GM21786 (cell line): Measurements from ENCODE around the gene EMSY.

ENCODE experiments used
- ATAC-seq: cut with Tn5 transposase; IDR thresholded peaks from one replicate; pipeline ENCODE4 v1.9.1; 2021; ENCODE audit not compliant: unreplicated experiment

The EMSY gene

DNA sequence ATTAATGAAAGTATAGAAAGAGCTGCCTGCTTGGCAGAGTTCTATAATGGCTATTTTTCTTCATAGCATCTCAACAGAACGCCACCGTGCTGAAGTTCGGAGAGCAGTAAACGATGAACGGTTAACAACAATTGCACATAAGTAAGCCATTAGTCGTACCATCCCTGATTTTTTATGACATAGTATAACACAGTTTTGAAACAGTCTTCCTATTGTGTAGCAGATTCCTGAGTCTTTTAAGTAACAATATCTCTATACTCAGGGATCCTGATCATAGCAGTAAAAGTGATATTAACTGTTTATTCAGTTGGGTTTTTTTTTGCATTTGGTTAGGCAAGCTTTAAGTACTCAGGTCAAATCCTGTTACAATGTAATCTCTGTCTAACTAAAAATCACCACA, 8.4 kb downstream of the EMSY start:
- ATAC-seq, result no peak

DNA sequence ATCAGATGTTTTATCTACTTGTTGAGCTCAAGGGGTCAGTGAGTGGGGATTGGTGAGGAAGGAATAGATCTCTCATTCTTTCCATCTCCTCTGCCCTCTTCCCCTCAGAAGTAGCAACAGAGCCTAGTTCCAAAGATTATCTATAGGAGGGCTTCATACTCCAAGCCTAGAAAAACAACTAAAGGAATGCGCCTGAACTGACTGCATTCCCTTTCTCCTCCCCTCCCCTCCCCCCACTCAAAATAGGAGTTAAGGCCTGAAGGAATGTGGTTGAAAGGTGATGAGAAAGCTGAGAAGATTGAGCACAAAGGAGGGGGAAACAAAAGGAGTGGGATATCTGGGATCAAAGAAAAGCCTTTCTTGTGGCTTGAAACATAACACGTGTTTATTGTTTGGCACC, 10.5 kb downstream of the EMSY start:
- ATAC-seq, result no peak

DNA sequence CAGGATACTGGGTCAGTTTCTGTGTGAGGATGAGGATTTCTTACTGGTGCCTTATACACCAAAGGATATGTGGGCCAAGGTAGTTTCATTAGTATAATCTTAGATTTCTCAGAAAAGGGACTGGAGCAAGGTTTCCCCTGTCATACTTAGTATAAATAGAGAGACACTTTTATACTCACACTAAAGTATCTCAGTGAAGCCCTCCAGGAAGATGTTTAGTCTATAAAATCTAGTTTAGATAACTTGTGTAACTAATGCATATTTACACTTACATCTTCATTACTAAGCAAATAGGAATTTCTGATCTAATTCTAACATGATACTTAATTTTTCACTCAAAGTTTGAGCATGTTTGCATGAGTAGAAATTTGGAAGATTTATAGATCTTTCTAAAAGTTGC, 11.1 kb downstream of the EMSY start:
- ATAC-seq, result no peak

DNA sequence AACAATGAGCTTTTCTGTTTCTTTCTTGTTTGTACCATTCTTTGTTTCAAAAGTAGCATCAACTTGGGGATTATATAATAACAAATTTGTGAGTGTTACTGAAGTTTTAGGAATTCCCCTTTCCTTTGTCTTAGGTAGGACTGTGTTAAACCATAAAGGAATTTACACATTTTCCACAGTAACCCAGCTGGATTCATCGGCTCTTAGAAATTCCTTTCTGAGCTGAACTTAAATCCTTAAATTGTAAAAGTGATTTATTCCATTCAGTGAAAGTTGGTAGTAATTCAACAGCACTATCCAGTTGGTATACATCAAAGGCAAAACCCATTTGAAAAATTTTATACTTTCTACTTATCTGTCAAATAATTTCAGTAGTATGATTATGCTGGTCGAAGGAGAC, 11.8 kb downstream of the EMSY start:
- ATAC-seq, result no peak

DNA sequence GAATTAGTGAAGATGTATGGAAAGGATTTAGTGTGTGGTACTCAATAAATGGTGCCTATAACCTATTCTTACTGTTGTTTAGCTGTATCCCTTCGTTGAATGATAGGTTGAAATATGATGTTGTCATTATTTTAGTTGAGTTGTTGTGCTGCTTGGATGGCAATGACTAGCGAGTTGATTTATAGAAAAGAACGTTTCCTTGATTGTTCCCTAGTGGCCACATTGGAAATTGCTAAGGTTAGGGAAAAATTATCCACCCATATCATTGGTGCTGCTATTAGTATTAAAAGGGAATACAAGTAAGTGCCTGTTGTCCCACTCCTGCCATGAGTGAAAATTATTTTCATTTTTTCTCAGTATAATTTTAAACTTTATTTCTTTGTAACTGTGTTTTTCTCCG, 14.5 kb downstream of the EMSY start:
- no peak for ATAC-seq

DNA sequence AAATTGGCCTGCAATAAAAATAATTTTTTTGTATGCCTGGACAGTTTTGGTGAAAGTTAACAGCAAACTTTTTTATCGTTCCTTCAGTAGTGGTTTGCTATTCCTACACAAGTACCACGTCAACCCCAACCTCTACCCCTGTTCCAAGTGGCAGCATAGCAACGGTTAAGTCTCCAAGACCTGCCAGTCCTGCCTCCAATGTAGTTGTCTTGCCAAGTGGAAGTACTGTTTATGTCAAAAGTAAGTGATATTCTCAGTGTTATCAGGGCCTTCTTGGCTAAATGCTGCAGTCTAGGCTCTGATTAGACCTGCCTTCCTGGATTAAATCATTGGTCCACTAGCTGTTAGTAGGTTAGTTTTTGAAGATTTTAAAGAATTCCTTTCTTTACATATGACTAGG, 15.0 kb downstream of the EMSY start:
- ATAC-seq, result no peak

DNA sequence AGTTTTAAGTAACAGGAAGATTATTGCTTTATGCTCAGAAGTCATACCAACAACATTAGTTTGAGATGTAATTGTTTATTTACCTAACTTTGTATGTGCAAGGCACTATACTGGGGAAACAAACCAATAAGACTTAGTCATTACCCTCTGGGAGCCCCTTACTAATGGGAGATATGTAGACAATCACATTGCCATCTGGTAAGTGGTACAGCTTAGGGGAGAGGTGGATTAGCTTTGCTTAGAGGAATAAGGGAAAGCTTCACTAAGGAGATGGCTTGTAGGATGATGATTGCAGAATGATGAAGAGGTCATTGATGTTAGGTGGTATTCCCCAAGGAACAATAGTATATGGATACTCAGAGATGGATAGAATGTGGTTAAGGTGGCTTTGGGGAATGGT, 17.5 kb downstream of the EMSY start:
- ATAC-seq, result no peak

DNA sequence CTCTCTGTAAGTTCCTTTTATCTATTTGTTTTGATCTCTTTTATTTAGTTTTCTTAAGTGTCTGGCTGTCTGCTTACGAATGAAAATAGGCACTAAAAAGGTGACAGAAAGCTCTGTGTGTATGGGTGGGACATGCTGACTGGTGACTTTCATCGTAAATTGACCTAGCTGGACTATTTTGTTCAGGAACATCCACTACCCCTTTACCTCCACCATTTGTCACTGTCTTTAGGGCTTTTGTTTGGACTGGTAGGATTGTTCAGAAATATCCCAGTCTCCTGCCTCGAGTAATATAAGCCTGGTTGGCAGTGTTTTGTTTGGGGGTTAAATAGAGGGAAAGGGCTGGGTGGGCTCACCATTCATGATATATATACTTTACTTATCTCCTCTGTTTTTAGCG, 20.9 kb downstream of the EMSY start:
- no peak for ATAC-seq

DNA sequence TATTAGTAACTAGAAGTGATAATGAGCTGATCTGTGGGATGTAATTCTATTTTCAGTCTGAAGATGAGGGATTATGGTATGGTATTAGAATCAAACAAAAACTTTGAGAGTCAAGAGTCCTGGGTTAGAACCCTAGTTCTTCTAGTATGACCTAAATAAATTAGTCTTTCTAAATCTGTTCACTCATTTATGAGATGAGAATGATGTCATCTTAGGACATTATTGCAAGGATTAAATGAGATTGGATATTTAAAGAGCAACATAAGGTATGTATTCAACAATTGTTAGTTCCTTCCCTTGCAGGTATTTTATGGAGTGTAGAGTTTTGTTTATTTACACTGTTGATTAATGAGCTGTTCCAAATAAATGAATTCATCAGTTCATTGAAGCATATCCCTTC, 21.8 kb downstream of the EMSY start:
- ATAC-seq, result no peak

DNA sequence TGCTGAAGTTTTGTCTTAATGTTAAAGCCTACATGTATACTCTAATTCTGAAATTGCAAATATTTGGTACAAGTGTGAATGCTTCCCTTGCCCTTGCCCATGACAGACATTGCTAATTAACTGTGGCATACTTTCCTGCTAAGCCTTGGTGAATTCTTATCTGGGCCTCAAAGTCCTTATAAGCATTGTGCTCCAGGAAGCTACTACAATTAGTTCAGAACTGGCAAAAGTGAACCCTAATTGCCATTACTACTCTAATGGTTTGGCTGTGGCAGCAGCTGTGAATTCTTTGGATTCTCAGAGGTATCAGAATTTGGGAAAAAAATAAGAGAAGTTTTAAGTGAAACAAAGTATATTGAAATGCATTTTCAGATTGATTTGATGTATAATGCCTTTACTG, 24.3 kb downstream of the EMSY start:
- ATAC-seq, result no peak

DNA sequence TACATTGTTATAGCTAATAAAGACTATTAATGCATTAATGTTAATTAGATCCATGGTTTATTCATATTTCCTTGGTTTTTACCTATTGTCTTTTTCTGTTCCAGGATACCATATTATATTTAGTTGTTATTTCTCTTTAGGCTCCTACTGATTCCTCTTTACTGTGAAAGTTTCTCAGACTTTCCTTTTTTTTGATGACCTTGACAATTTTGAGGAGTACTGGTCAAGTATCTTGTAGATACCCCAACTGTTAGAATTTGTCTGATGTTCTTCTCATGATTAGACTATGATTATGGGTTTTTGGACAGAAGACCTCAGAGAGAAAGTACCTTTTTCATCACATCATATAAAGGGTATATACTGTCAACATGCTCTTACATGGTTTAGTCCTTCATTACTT, 26.6 kb downstream of the EMSY start:
- no peak for ATAC-seq

DNA sequence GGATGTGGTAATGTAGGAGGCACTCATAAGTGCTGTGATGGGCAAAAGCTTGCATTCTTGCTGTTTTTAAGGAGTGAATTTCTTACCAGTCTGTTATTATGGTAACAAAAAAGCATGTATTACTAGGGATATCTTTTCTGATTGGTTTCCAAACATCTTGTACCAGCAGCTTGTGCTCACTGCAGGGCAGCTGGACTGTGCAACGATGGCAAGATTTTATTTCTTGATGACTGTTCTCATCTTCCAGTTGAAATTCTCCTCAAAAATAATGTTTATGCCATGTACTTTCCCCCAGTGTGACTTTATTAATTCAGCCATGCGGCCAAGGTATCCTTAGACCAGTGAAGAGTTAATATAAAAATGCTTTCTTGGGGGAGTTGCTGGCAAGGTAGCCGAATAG, 35.4 kb downstream of the EMSY start:
- no peak for ATAC-seq

DNA sequence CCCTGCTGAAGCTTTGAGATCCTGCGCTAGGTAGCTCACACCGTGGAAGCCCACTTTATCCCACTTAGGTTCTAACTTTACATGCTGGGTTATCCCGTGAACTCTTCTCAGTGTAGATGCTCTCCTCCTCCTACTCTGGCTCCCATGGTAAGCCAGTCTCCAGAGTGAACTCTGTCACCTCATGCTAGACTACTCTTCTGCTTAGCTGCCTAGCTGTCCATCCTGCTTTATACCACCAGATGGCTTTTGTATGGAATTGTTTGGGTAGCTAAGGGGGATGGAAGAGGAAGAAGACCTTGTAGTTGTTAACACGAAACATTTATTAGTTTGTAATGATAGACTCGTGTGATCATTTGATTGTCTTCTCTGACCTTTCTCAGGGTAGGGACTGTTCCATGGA, 46.8 kb downstream of the EMSY start:
- ATAC-seq, result no peak

DNA sequence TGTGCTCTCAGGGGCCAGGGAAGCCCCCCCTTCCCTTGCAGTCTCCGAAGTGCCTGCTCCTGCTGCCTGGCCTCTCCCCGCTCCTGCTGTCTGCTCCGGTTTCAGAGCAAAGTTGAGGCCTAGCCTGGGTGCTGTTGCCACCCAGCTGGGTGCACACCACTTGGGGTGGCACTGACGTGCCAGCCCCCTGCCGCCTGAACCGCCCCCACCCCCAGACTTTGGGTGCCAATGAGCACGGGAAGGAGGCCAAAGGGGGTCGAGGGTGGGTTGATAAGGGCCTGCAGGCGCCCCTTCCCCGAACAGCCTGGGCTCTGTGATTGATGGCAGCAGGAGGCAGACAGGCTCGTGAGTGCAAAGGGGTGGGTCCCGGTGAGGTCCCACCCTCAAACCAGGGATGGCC, 48.2 kb downstream of the EMSY start:
- ATAC-seq, result no peak

DNA sequence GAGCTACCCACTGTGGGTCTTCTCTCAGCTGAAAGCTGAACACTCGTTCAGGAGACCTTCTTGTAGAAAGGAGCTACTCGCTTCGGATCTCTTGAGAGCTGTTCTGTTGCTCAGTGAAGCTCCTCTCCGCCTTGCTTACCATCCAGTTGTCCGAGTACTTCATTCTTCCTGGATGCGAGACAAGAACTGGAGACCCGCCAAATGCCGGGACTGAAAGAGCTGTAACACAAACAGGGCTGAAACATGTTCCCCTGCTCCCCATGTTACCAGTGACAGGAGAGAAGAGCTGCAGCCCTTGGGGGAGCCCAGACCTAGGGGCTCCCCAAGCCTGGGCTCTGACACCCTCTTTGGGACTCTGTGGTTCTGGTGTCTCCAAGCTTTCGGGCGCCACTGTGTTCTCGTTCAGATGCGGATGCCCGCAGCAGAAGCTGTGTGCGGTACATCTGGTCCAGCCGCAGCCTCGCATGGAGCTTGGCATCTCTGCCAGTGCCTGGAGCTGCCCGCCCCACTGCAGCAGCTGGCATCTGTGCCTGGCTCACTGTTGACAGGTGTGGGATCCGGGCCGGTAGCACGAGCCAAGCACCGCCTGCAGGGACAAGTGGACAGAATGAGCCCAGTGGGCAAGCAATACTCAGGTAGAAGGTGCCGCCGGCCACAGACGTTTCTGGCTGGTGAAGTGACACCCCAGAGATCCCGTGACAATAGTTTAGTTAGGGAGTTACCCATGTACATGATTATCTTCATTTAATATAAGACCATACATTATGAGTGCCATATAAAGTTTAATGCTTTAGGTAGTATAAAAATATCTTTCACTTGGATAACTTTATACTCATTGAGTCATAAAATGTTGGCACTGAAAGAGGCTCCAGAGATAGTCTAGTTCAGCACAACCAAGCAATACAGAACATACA, 49.1 kb downstream of the EMSY start:
- ATAC-seq, result no peak

DNA sequence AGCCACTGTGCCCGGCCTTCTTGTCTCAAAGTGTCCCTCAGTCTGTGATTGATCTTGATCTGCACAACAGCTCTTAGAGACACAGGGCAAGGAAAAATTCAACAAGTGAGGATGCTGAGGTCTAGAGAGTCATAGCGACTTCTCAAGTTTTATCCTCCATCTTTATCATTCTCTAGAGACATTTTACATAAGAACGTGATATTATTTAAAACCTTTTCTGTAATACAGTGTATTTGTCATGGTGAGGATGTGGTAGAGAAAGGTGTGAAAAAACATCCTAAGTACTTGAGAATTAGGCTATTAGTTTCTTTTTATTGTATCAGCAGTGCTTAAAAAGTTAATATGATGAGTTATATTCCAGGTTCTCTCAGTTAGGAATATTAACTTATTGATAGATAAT, 50.2 kb downstream of the EMSY start:
- no peak for ATAC-seq

DNA sequence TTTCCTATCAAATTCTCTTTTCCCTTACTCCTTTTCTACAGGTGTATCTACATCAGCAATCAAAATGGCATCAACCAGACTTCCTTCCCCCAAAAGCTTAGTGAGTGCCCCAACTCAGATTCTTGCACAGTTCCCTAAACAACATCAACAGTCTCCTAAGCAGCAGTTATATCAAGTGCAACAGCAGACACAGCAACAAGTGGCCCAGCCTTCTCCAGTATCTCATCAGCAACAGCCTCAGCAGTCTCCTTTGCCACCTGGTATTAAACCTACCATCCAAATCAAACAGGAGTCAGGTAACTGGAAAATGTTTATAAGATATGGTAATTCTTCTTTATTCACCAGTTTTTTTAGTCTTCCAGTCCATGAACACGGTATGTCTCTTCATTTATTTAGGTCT, 51.4 kb downstream of the EMSY start:
- ATAC-seq, result no peak

DNA sequence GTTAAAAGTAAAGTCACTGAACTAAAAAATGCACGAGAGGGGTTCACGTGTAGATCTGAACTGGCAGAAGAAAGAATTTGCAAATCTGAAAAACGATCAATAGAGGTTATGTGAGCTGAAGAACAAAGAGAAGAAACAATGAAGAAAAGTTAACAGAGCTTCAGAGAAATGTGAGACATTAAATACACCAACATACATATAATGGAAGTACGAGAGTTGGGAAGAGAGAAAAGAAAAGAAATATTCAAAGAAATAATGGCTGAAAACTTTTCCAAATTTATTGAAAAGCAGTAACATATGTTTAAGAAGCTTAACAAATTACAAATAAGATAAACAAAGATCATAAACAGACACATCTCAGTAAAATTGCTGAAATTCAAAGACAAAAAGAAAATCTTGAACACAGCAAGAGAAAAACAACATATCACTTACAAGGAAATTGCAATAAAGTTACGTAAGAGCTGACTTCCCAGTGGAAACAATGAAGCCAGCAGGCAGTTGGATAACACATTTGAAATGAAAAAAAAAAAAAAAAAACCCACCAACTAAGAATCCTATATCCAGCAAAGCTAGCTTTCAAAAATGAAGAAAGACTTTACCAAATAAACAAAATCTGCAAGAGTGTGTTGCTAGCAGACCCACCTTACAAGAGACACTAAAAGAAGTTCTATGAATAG, 56.8 kb downstream of the EMSY start:
- ATAC-seq, result no peak

DNA sequence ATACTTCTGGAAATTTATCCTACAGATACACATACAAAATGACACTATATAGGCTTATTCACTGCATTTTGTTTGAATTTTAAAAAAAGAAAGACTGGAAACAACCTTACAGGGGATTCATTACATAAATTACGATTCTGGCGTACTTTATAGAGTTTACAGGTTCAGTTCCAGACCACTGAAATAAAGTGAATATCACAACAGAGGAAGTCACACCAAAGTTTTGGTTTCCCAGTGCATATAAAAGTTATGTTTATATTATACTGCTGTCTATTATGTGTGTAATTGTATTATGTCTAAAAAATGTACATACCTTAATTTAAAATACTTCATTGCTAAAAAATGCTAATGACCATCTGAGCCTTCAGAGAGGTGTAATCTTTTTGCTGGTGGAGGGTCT, 62.0 kb downstream of the EMSY start:
- no peak for ATAC-seq

DNA sequence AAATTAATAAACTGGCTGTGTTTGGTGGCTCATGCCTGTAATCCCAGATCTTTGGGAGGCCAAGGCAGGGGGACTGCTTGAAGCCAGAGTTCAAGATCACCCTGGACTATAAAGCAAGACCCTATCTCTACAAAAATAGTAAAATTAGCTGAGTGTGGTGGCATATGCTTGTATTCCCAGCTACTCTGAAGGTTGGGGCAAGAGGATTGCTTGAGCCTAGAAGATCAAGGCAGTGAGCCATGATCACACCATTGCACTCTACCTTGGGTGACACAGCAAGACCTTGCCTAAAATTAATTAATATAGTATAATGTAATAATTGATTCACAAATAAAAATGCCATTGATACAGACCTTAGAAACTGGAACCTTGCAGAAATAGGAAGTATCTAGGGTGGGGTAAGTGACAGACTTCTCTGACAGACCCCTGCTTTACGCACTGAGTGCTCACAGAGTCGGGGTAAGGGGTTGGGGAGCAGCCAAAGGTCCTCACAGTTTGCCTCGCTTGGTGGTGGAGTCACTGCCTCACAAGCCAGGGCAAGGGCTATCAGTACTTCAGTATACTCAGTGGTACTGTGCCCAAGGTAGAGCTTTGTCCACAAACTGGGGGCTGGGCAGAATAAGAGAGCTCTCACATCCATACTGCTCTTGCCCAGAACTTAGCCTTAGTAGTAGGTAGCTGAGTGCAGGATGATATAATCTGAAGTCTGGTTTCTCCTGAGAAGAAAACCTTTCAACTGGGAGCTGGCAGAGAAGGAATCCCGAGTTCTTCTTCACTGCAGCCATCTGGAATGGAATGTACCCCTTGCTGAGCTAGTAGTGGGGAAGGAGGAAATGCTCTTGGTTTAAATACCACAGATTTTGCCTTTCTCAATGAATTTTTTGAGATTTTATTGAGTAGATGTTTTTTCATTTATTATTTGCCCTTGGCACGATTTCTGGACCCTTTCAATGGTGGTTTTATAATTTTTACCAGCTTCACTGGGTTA, 65.5 kb downstream of the EMSY start:
- no peak for ATAC-seq

DNA sequence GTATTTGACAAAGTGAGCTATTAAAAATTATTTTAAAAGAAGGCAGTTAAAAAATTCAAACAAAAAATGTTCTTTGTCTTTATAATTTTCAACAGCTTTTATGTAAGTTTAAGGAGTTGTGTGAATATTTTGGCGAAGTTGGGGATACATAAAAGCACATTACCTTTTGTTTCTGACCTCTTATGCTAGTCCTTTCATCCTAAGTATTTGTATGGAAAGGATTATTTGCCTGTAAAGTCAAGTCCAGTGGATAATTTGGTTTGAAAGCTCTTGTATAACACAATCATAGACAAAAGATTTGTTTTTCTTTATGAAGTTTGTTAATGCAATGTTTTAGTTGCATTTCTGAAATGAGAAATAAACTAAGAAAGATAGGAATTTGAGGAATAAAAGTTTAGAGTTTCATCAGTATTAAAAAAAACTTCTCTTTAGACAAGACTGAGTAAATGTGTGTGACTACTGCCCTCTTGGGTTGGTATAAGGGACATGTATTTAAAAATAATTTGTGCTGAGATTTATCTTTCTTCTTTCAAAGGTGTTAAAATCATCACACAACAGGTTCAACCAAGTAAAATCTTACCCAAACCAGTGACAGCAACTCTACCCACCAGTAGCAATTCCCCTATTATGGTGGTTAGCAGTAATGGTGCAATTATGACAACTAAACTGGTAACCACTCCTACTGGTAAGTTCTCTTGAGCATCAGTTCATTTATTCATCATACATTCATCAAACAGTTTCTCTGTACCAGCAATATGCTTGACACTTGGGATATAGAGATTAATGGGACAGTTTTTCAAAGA, 68.2 kb downstream of the EMSY start:
- ATAC-seq, result no peak
